A673 (cell line): ENCODE results near the gene RETREG2.

Source experiments
- EZH2 ChIP-seq: fragments of 200-600 bp; sonication (generic); IDR thresholded peaks from 2 replicates; pipeline ENCODE4 v1.6.1; 2017; ENCODE audit warnings: borderline replicate concordance, low read depth, mild to moderate bottlenecking, mixed read lengths, antibody characterized with exemption, low read length; ENCODE audit not compliant: poor library complexity, severe bottlenecking
- TF ChIP-seq, protein P1 (sequence below): fragments of 300-800, 200-600 bp; sonication (generic); conservative IDR thresholded peaks from 2 replicates; pipeline ENCODE4 v1.5.1; 2017; ENCODE audit warnings: low read depth, mild to moderate bottlenecking, antibody characterized with exemption, low read length, moderate library complexity, mixed read lengths

DNA sequence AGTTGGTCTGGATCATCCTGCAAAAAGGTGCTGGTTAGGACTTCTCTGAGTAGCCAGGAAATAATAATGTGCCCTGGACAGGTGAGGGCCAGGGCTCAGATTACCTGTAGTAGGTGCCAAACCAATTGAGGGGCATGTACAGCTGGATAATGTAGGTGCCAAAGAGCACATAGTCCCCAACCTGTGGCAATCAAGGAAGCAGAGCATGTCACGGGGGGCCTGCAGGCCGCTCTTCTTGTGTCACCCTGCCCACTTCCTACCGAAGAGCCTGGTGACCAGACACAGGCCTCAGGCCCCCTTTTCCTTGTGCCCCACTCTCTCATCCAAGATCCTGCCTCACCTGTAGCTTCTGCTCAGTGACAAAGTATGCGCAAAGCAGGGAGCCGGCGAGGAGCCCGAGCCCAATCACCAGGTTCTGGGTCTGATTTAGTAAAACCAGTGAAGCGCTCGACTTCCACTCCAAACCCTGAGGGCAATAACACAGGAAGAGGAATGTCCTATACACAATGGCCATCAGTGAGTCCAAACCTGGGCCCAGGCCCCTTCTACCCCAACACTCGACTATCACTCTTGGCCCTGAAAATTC lies 35.5 kb downstream of the RETREG2 start:
- TF ChIP-seq, protein P1, sequence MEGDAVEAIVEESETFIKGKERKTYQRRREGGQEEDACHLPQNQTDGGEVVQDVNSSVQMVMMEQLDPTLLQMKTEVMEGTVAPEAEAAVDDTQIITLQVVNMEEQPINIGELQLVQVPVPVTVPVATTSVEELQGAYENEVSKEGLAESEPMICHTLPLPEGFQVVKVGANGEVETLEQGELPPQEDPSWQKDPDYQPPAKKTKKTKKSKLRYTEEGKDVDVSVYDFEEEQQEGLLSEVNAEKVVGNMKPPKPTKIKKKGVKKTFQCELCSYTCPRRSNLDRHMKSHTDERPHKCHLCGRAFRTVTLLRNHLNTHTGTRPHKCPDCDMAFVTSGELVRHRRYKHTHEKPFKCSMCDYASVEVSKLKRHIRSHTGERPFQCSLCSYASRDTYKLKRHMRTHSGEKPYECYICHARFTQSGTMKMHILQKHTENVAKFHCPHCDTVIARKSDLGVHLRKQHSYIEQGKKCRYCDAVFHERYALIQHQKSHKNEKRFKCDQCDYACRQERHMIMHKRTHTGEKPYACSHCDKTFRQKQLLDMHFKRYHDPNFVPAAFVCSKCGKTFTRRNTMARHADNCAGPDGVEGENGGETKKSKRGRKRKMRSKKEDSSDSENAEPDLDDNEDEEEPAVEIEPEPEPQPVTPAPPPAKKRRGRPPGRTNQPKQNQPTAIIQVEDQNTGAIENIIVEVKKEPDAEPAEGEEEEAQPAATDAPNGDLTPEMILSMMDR = no peak
- no peak for TF ChIP-seq EZH2
